NT2/D1 (cell line): ENCODE data around the gene PEX10.

Experiments
- YY1 ChIP-seq: IDR thresholded peaks from 2 replicates; pipeline ENCODE4 v1.6.1; 2011; ENCODE audit not compliant: insufficient read length, insufficient read depth
- ZNF274 ChIP-seq: IDR thresholded peaks from 2 replicates; pipeline ENCODE4 v1.6.1; 2011; ENCODE audit warnings: mild to moderate bottlenecking, low read depth, low read length

GRCh38 chr1:2442661-2443060 is 30.3 kb upstream of the PEX10 start:
- no peak for TF ChIP-seq ZNF274
- no peak for TF ChIP-seq YY1
